BJ (cell line): ENCODE results near the gene TMIE. TPM values are rescaled to one million over a fixed set of nuclear protein-coding genes. Genes with fewer than 3 reads are reported as not detected.

ENCODE experiments used
- CTCF ChIA-PET: fragments of 350-600 bp; formaldehyde crosslinking; extraction: SDS; loops from one replicate; lab custom pipeline; 2021; ENCODE audit warnings: antibody characterized with exemption, inconsistent platforms; lab: Yijun Ruan, JAX
- POLR2A ChIA-PET: fragments of 300-600 bp; sonication (Branson Sonifier 250); formaldehyde crosslinking; extraction: SDS; loops from one replicate; lab custom pipeline; 2021; ENCODE audit warnings: antibody characterized with exemption; lab: Charles Lee
- DNase-seq: peaks from one replicate; pipeline ENCODE4 v3.0.0-alpha.2; 2011; ENCODE audit warnings: low read depth
- H3K27me3 ChIP-seq: 2 replicates; pipeline ENCODE4 v1.6.0; 2011; ENCODE audit warnings: low read length; ENCODE audit not compliant: control insufficient read depth, insufficient read depth
- H3K36me3 ChIP-seq: 2 replicates; pipeline ENCODE4 v1.5.1; 2011; ENCODE audit warnings: low read length; ENCODE audit not compliant: control insufficient read depth, insufficient read depth
- H3K4me3 ChIP-seq: 2 replicates; pipeline ENCODE4 v1.5.1; 2011; ENCODE audit warnings: low read depth, mild to moderate bottlenecking, control low read depth, low read length
- polyA plus RNA-seq: library from polyadenylated mRNA; depleted of rRNA; stranded (reverse); fragments of >200 nt; gene quantifications from 2 replicates; pipeline ENCODE4 v1.2.3, GENCODE V29; 2011
- TF ChIP-seq, protein P1 (sequence below): IDR thresholded peaks from 2 replicates; pipeline ENCODE4 v1.5.1; 2011; ENCODE audit warnings: low read depth, mild to moderate bottlenecking, control low read depth, inconsistent platforms, low read length, moderate library complexity; ENCODE audit not compliant: insufficient read depth

Gene TMIE
- polyA plus RNA-seq, 1 experiment, result 0.27 TPM

- DNase-seq, result no peak
- ChIA-PET POLR2A (no interaction called here), CTCF (interaction anchor here (1.0 to 4.2 kb wide), 20 partner anchors 8 to 663 kb away, joined by 3 to 55 read pairs (median 6); no protein-coding TSS in a partner anchor)
- peaks cover 10% of the 10 kb centered on the region for H3K27me3 ChIP-seq
- no peaks in the 10 kb centered on the region for H3K36me3 ChIP-seq
- no peak overlapping the region for H3K4me3 ChIP-seq
- TF ChIP-seq, protein P1, sequence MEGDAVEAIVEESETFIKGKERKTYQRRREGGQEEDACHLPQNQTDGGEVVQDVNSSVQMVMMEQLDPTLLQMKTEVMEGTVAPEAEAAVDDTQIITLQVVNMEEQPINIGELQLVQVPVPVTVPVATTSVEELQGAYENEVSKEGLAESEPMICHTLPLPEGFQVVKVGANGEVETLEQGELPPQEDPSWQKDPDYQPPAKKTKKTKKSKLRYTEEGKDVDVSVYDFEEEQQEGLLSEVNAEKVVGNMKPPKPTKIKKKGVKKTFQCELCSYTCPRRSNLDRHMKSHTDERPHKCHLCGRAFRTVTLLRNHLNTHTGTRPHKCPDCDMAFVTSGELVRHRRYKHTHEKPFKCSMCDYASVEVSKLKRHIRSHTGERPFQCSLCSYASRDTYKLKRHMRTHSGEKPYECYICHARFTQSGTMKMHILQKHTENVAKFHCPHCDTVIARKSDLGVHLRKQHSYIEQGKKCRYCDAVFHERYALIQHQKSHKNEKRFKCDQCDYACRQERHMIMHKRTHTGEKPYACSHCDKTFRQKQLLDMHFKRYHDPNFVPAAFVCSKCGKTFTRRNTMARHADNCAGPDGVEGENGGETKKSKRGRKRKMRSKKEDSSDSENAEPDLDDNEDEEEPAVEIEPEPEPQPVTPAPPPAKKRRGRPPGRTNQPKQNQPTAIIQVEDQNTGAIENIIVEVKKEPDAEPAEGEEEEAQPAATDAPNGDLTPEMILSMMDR, result no peak
Measured at GRCh38 chr3:46706771-46707582, 5.8 kb downstream of the TMIE start.

GRCh38 chr3:46707601-46708011 lies 6.4 kb downstream of the TMIE start:
- CTCF ChIA-PET, result interaction anchor here (1.0 to 4.2 kb wide), 7 partner anchors 8 to 219 kb away, joined by 4 to 55 read pairs (median 15); no protein-coding TSS in a partner anchor
- TF ChIP-seq, protein P1, result no peak
- POLR2A ChIA-PET, result no interaction called here
- DNase-seq, result no peak
- H3K27me3 ChIP-seq, result peaks cover 6% of the 10 kb centered on the region
- H3K36me3 ChIP-seq, result no peaks in the 10 kb centered on the region
- no peak overlapping the region for H3K4me3 ChIP-seq

GRCh38 chr3:46708401-46709156 lies 7.4 kb downstream of the TMIE start:
- ChIA-PET CTCF (interaction anchor here (0.7 to 4.2 kb wide), 9 partner anchors 11 to 220 kb away, joined by 3 to 55 read pairs (median 8); no protein-coding TSS in a partner anchor), POLR2A (no interaction called here)
- TF ChIP-seq, protein P1, result no peak
- DNase-seq, result no peak
- Histone ChIP-seq H3K27me3 (no peaks in the 10 kb centered on the region; the same call in 1 of the 2 replicates), H3K36me3 (no peaks in the 10 kb centered on the region), H3K4me3 (no peak overlapping the region)

DNA sequence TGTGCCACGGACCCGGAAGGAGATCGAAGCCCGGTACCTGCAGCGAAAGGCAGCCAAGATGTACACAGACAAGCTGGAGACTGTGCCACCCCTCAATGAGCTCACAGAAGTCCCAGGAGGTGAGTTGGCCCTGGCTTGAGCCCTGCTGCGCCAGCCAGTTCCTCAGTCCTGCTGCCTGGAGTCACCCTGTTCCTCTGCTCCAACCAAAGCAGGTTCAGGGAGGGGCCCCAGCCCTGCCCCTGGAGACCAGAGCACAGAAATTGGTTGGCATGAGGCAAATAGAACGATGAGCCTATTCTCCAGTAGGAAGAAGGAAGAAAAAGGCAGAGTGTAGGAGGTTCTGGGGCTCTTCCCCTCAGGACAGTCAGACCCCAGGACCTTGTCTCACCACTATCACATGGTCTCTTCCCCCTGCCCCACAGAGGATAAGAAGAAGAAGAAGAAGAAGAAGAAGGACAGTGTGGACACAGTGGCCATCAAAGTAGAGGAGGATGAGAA lies 8.0 kb downstream of the TMIE start:
- CTCF ChIA-PET, result interaction anchor here (0.7 to 3.8 kb wide), 5 partner anchors 10 to 220 kb away, joined by 4 to 21 read pairs (median 8); no protein-coding TSS in a partner anchor
- DNase-seq, result no peak
- no peaks in the 10 kb centered on the region for H3K36me3 ChIP-seq
- POLR2A ChIA-PET, result no interaction called here
- H3K27me3 ChIP-seq, result no peaks in the 10 kb centered on the region; the same call in 1 of the 2 replicates
- no peak overlapping the region for H3K4me3 ChIP-seq
- TF ChIP-seq, protein P1, result no peak
